ENCODE data around the gene TBC1D10A.

GRCh38 chr22:30299322-30299721 lies 27.4 kb downstream of the TBC1D10A start:
- TF ChIP-seq POLR2A (IDR thresholded peaks at IDR 0.05; ENCODE audit: low read length) = no peak
- no peak for TF ChIP-seq GATA1 (IDR thresholded peaks at IDR 0.05; ENCODE audit: low read depth, low read length)
